IMR-90 (cell line): ENCODE results near the gene CCDC177.

ENCODE experiments used
- CTCF ChIP-seq: conservative IDR thresholded peaks from 2 replicates; pipeline ENCODE4 v1.5.1; 2012; ENCODE audit warnings: mild to moderate bottlenecking, low read depth, low read length, improper control_type of control experiment
- RAD21 ChIP-seq: IDR thresholded peaks from 2 replicates; pipeline ENCODE4 v1.6.1; 2012; ENCODE audit warnings: low read length, improper control_type of control experiment

DNA sequence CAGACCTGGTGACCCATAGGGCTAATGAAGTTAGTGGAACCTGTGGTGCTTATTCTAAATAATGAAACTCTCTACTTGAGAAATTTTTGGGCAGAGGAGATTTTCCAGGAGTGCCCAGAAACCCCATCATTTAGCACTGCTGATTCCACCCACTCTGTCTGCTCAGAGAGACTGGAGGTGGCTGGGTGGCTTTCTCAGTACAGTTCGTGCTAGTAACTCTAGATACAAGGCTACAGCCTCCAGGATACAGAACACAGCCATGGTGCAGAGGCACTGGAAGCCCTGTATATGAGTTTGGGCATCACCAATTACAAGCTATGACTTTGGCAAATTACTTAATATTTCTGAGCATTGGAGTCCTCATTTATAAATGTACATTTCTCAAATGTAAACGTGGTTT, 32.4 kb downstream of the CCDC177 start:
- TF ChIP-seq CTCF, result no peak
- TF ChIP-seq RAD21, result no peak
